ENCODE measurements around the gene STXBP5.
"Not testable (repeated sequence)": the region's sequence is repeated elsewhere in the genome, so short reads cannot be mapped to it uniquely, and the experiment has no call there.

STXBP5 gene

DNA sequence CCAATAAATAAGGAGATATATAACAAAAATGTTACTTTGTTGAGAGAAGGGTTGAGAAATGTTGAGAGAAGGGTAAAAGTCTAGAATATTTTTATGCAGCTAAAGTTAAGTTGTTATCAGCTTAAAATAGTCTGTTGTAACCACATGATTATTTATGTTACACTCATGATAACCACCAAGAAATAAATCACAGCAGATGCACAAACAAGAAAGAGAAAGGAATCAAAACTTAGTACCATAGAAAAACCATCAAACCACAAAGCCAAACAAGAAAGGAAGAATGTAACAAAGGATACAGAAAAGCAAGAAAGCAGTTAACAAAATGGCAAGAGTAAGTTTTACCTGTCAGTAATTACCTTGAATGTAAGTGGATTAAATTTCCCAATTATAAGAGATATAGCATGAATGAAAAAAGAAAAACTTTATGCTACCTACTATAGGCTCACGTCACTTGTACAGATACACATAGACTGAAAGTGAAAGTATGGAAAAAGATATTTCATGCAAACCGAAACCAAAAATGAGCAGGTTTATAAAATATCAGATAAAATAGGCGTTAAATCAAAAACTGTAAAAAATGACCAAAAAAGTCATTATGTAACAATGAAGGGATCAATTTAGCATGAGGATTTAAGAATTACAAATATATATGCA lies 93.6 kb downstream of the STXBP5 start:
- no peak for DNase-seq (ENCODE audit: low read depth)

DNA sequence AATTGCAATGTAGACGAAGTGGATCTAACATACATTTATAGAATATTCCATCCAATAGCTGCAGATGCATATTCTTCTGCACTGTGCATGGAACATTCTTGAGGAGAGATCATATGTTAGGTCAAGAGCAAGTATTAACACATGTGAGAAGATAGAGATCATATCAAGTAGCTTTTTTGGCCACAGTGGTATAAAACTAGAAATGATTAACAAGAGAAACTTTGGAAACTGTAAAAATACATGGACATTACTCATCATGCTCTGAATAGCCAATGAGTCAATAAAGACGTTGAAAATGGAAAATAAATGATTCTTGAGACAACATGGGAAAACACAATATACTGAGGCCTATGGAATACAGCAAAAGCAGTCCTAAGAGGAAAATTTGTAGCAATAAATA lies 94.2 kb downstream of the STXBP5 start:
- peak; percentile 51 for DNase-seq (ENCODE audit: low read depth)

GRCh38 chr6:147299035-147299434 lies 94.8 kb downstream of the STXBP5 start:
- no peak for DNase-seq (ENCODE audit: low read depth)

GRCh38 chr6:147301070-147301469 lies 96.9 kb downstream of the STXBP5 start:
- DNase-seq (ENCODE audit: low read depth), result no peak

GRCh38 chr6:147304016-147304415 lies 99.8 kb downstream of the STXBP5 start:
- no peak for DNase-seq (ENCODE audit: low read depth)

- DNase-seq (ENCODE audit: low read depth), result no peak
Measured at GRCh38 chr6:147310521-147310920, 106.3 kb downstream of the STXBP5 start.

DNA sequence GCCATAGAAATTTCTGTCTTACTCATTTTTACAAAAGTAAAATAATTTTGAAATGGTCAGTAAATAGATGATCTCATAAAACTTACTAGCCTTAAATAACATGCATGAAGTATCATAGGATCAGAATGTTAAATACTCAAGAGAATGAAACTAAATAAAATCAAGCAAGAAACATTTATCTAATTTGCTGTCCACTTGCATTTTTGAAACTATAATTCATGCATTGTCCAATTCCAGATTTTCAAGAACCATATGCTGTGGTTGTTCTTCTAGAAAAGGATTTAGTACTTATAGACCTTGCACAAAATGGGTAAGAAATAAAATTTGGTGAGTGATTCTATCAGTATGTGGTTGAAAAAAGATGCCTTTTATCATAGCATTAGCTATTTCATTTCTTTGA lies 107.0 kb downstream of the STXBP5 start:
- no peak for DNase-seq (ENCODE audit: low read depth)

DNA sequence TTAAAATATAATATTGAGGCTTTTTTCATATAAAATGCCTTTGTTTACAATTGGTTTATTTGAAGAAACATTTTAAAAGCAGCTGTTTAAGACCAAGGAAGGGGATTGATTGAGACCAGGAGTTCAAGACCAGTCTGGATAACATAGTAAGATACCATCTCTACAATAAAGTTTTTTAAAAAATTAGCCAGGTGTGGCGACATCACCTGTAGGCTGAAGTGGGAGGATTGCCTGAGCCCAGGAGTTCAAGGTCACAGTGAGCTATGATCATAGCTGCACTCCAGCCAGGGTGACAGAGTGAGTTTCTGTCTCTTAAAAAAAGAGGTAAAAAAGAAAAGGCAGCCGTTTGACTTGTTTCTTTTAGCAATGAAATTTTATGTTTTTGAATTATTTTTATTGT lies 117.0 kb downstream of the STXBP5 start:
- no peak for DNase-seq (ENCODE audit: low read depth)

GRCh38 chr6:147322299-147323162 lies 118.3 kb downstream of the STXBP5 start:
- peak; percentile 35 for DNase-seq (ENCODE audit: low read depth)

- DNase-seq (ENCODE audit: low read depth), result no peak
Measured at GRCh38 chr6:147325557-147325956, 121.3 kb downstream of the STXBP5 start.

DNA sequence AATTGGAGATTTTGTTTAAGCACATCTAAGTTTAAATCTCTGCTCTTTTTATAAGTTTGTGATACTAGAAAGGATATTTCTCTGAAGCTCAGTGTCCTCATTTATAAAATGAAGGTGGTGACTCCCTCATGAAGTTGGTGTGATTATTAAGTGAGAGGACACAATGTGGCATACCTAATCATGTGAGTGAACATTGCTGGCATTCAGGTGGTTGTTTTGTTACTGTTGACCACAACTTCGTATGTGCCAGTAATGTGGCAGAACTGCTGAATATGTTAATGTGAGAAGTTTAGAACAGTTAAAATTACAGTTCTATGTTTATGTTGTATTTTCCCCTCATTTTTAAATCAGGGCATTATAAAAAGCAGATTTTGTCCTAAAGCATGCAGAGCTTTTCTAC lies 127.2 kb downstream of the STXBP5 start:
- no peak for DNase-seq (ENCODE audit: low read depth)

DNA sequence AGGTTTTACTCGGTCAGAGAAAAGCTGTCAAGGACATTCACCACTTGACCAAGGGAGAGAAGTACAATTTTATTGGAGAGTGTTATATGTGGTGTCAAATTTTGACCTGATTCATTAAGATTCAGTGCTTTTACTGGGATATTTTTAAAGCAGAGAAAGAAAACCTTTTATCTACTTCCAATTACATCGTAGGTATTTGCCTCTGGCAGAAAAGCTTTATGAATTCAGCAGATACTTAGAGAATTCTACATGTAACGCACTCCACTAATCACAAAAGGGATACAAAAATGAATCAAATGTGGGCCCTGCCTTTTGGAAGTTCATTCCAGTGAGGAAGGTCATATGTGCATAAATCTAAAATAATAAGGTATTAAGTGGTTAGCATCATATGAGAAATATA lies 133.7 kb downstream of the STXBP5 start:
- no peak for DNase-seq (ENCODE audit: low read depth)

DNA sequence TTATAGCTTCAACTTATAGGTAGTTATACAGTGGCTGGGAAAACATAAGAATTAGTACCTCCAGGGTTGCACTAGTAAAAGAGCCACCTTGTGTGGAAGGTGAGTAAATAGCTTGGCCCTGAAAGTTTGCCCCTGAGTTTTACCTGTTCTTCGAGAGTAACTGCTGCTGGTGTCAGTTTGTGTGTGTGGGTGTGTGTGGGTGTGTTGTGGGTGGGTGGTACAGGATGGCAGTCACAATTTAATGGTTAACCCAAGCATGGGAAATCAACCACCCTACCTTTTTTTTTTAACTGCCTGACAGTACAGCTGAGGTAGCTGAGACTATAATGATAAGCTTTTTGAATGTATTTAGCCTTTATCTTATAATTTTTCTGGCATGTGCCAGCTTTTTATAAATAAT lies 137.3 kb downstream of the STXBP5 start:
- DNase-seq (ENCODE audit: low read depth), result no peak

GRCh38 chr6:147345902-147346301 lies 141.7 kb downstream of the STXBP5 start:
- DNase-seq (ENCODE audit: low read depth), result no peak

DNA sequence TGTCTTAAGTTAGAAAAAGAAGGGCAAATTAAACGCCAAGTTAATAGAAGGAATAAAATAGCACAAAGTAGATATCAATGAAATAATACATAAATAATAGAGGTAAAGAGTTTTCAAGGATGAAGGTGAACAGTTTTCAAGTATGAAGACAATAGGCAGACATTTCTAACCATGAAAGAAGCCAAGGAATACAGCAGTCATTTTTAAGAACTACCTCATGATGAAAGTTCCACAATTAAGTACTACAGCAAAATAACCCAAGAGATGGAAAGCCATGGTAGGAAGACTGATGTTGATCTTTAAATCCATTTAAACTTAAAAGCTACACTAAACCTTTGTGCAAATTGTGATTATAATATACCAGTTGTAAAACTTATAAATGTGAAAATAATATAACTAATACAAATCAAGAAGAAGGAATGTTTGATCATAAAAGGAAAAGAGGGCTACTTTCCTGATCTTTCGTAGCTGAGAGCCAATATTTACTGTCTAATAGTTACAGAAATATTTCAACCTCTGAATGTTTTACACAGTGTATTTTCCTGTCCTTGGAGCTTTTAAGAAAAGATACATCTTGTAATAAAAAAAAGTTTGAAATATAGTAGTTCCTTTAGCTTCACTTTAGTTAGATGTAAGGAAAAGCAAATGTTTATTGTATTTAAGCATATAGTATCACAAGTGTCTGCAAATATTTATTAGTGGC lies 143.1 kb downstream of the STXBP5 start:
- DNase-seq (ENCODE audit: low read depth), result no peak

- no peak for DNase-seq (ENCODE audit: low read depth)
Measured at GRCh38 chr6:147347882-147348575, 143.8 kb downstream of the STXBP5 start.

GRCh38 chr6:147361311-147361981 lies 157.2 kb downstream of the STXBP5 start:
- no peak for DNase-seq (ENCODE audit: low read depth)

DNA sequence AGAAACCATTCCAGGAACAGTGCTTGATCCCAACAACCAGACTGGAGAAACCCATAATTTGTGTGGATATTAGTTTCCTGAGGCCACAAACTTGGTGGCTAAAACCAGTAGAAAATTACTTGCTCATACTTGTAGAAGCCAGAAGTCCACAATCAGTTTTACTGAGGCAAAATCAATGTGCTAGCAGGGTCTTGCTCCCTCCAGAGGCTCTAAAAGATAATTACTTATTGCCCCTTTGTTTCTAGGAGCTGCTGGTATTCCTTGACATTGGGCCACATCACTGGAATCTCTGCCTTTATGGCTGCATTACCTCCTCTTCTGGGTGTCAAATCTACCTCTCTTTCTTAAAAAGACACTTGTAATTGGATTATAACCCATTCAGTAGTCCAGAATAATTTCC lies 162.1 kb downstream of the STXBP5 start:
- no peak for DNase-seq (ENCODE audit: low read depth)

- no peak for DNase-seq (ENCODE audit: low read depth)
Measured at GRCh38 chr6:147371325-147371724, 167.1 kb downstream of the STXBP5 start.

DNA sequence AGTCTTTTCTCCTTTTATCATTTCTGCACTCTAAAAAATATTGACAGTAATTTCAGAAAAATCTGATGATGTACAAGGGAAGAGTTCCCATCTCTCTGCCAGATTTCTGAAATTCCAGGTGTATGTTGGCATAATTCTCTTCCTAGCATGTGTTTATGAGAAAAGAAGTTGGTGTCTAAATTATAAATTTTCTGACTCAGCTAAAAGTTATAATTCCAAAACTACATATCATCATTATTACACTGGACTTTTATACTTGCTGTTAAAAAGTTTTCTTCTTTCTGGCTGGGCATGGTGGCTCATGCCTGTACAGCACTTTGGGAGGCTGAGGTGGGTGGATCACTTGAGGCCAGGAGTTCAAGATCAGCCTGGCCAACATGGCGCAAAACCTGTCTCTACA lies 168.6 kb downstream of the STXBP5 start:
- no peak for DNase-seq (ENCODE audit: low read depth)

DNA sequence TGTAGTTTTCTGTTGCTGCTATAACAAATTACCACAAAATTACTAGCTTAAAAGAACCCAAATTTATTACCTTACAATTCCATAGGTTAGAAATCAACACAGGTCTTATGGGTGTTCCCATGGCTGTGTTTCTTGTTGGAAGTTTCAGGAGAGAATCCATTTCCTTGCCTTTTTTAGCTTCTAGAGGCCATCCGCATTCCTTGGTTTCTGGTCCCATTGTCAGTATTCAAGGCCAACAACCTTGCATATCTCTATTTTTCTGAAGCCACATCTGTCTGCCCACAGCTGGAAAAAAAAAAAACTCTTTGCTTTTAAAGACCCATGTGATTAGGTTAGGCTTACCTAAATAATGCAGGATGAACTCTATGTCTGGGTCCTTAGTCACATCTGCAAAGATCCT lies 174.6 kb downstream of the STXBP5 start:
- DNase-seq (ENCODE audit: low read depth), result no peak

DNA sequence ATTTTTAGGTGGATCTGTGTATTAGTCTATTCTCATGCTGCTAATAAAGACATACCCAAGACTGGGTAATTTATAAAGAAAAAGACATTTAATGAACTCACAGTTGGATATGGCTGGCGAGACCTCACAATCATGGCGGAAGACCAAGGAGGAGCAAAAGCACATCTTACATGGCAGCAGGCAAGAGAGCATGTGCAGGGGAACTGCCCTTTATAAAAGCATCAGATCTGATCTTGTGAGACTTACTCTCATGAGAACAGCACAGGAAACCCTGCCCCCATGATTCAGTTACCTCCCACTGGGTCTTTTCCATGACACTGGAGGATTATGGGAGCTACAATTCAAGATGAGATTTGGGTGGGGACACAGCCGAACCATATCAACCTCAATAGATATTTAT lies 176.6 kb downstream of the STXBP5 start:
- not testable (repeated sequence) for DNase-seq (ENCODE audit: low read depth)

Measured in ELR (cell line).